Peyer's patch (tissue), 4 donors: ENCODE measurements around the gene TPRG1L. TPM values are rescaled to one million over a fixed set of nuclear protein-coding genes. Genes with fewer than 3 reads are reported as not detected.

Source experiments
- DNase-seq, 3 donors: peaks; one replicate each; pipeline ENCODE4 v3.0.0-alpha.2; 2017 to 2019
- H3K27ac ChIP-seq, 4 donors: fragments of 200-600 bp; sonication (generic); one replicate each; pipeline ENCODE4 v1.5.1; 2016 to 2019
- H3K27me3 ChIP-seq, 2 donors: fragments of 200-600 bp; sonication (generic); one replicate each; pipeline ENCODE4 v1.5.1; 2019
- H3K36me3 ChIP-seq, 3 donors: fragments of 200-600 bp; sonication (generic); one replicate each; pipeline ENCODE4 v1.5.1; 2016 to 2019
- H3K4me1 ChIP-seq, 4 donors: fragments of 200-600 bp; sonication (generic); one replicate each; pipeline ENCODE4 v1.5.1; 2016 to 2019
- H3K4me3 ChIP-seq, 4 donors: fragments of 200-600 bp; sonication (generic); 1 replicate in 3 of 4; 2 replicates in 1 of 4; pipeline ENCODE4 v1.5.1; 2016 to 2019; ENCODE audit warnings: mild to moderate bottlenecking in 1 of 4
- H3K9me3 ChIP-seq, 4 donors: fragments of 200-600 bp; sonication (generic); one replicate each; pipeline ENCODE4 v1.5.1; 2016 to 2019; ENCODE audit warnings: mild to moderate bottlenecking in 1 of 4
- CTCF ChIP-seq, 6 experiments: fragments of 450-650 bp in 4 of 6; fragments of 200-600 bp in 2 of 6; sonication (generic) in 1 of 6; IDR thresholded peaks; one replicate each; pipeline ENCODE4 v1.5.1; 2017 to 2019; ENCODE audit warnings: antibody characterized with exemption in 6 of 6, mild to moderate bottlenecking in 3 of 6, moderate library complexity in 1 of 6
- POLR2A ChIP-seq, 2 donors: fragments of 450-650 bp; IDR thresholded peaks; one replicate each; pipeline ENCODE4 v1.5.1; 2017; ENCODE audit warnings: antibody characterized with exemption in 2 of 2, mild to moderate bottlenecking in 2 of 2, moderate library complexity in 2 of 2
- total RNA-seq, 4 donors: library from RNA; depleted of rRNA; stranded (reverse); fragments of >200 nt; gene quantifications; one replicate each; pipeline ENCODE4 v1.1.0, GENCODE V29; 2016

TPRG1L gene
- total RNA-seq, 4 donors from 2014 or later, result 16.5 to 93.9 (median 71.3) TPM

GRCh38 chr1:3650248-3651025 lies 25.6 kb downstream of the TPRG1L start:
- H3K9me3 ChIP-seq, result no peaks in the 10 kb centered on the region
- peak overlapping the region in 3 of 4 donors; percentile 83 to 98 (median 96) for H3K4me3 ChIP-seq
- peaks cover 0 to 35% of the 10 kb centered on the region in 2 donors for H3K27me3 ChIP-seq
- TF ChIP-seq CTCF (IDR thresholded peaks at IDR 0.05) (no peak), POLR2A (IDR thresholded peaks at IDR 0.05) (no peak)
- DNase-seq, result peak in 1 of 3 donors; percentile 46
- H3K4me1 ChIP-seq, result peaks cover 0 to 43% (median 25%) of the 10 kb centered on the region in 4 donors
- H3K27ac ChIP-seq, result no peak overlapping the region
- H3K36me3 ChIP-seq, result peaks cover 0 to 21% (median 0%) of the 10 kb centered on the region in 3 donors

- H3K27ac ChIP-seq, result peak overlapping the region in 1 of 4 donors; percentile 10
- peaks cover 0 to 35% of the 10 kb centered on the region in 2 donors for H3K27me3 ChIP-seq
- peak in 1 of 3 donors; percentile 53 for DNase-seq
- peaks cover 0 to 43% (median 25%) of the 10 kb centered on the region in 4 donors for H3K4me1 ChIP-seq
- H3K4me3 ChIP-seq, result peak overlapping the region in 3 of 4 donors; percentile 47 to 98 (median 52)
- no peaks in the 10 kb centered on the region for H3K9me3 ChIP-seq
- H3K36me3 ChIP-seq, result peaks cover 0 to 12% (median 0%) of the 10 kb centered on the region in 3 donors
- TF ChIP-seq POLR2A (IDR thresholded peaks at IDR 0.05), result no peak
These were observed 26.5 kb downstream of the TPRG1L start for GRCh38 chr1:3651026-3651929.

- Histone ChIP-seq H3K4me3 (peak within 1 kb of the TSS in 3 of 4 donors; percentile 47 to 52 (median 47)), H3K4me1 (peaks cover 0 to 43% (median 25%) of the 10 kb centered on the region in 4 donors), H3K27ac (peak within 1 kb of the TSS in 1 of 4 donors; percentile 10), H3K27me3 (peaks cover 0 to 35% of the 10 kb centered on the region in 2 donors), H3K36me3 (peaks cover 0 to 5% (median 0%) of the 10 kb centered on the region in 3 donors), H3K9me3 (no peaks in the 10 kb centered on the region)
- TF ChIP-seq CTCF (IDR thresholded peaks at IDR 0.05) (no peak), POLR2A (IDR thresholded peaks at IDR 0.05) (no peak)
- peak in 1 of 3 donors; percentile 45 for DNase-seq
These were observed 27.2 kb downstream of the TPRG1L start, which contains the start of gene TP73 for GRCh38 chr1:3651930-3652547. TP73 (plus strand) TSS chr1:3652516; CDS start chr1:3682366, 29,850 bp downstream.

DNA sequence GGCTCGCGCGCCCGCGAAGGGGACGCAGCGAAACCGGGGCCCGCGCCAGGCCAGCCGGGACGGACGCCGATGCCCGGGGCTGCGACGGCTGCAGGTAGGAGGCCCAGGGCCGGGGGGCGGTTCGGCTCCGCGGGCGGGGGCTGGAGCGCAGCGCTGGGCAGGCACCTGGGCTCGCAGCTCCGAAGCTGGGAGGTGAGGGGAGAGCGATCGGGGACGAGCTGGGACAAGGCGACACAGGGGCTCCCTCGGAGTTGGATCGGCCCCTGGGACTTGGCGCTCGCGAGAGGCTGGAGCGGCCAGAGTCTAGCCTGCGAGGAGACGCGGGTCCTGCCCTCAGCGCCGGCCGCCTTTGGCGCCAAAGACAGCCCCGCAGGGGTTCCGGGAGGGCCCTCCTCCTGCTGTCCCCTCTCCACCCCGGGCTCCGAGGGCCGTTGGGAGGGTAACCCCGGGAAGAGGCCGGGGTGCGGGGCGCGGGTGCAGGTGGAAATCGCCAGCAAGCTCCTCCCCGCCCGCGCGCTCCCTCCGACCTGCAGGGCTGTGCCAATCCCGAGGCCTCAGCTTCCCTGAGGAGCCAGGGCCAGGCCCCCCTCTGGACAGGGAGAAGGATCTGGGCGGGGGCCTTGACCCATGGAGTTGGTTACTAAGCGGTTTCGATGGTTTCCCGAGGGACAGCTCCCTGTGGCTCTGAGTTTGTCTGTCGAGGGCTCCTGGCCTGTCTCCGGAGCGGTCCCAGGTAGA lies 27.9 kb downstream of the TPRG1L start:
- Histone ChIP-seq H3K4me3 (peak overlapping the region in 3 of 4 donors; percentile 47 to 52 (median 47)), H3K27ac (no peak overlapping the region), H3K9me3 (no peaks in the 10 kb centered on the region), H3K27me3 (peaks cover 0 to 35% of the 10 kb centered on the region in 2 donors), H3K4me1 (peaks cover 0 to 43% (median 25%) of the 10 kb centered on the region in 4 donors), H3K36me3 (no peaks in the 10 kb centered on the region)
- TF ChIP-seq POLR2A (IDR thresholded peaks at IDR 0.05), result no peak
- TF ChIP-seq CTCF (IDR thresholded peaks at IDR 0.05), result no peak
- DNase-seq, result peak in 1 of 3 donors; percentile 51

DNA sequence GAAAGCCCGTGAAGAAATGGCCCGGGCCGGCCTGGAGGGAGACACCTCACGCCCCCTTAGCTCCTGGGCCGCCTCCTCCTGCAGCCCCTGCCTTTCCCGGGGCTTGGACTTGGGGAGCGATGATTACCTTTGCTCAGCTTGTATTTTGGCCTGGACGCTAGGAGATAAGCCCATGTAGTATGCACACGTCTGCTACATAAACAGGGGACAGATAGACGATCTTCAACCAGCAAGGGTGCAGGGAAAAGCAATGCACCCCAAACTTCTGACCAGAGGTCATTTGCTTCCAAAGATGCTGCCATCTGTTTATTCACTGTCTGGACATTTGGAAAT lies 28.4 kb downstream of the TPRG1L start:
- Histone ChIP-seq H3K27ac (no peak overlapping the region), H3K36me3 (no peaks in the 10 kb centered on the region), H3K4me3 (no peak overlapping the region), H3K4me1 (peaks cover 0 to 43% (median 25%) of the 10 kb centered on the region in 4 donors), H3K9me3 (no peaks in the 10 kb centered on the region), H3K27me3 (peaks cover 0 to 35% of the 10 kb centered on the region in 2 donors)
- no peak for DNase-seq
- TF ChIP-seq POLR2A (IDR thresholded peaks at IDR 0.05), result no peak
- no peak for TF ChIP-seq CTCF (IDR thresholded peaks at IDR 0.05)
